Measurements from ENCODE around the gene TMEM225B. TPM values are rescaled to one million over a fixed set of nuclear protein-coding genes. Genes with fewer than 3 reads are reported as not detected.
"Not testable (repeated sequence)": the region's sequence is repeated elsewhere in the genome, so short reads cannot be mapped to it uniquely, and the experiment has no call there.

The TMEM225B gene
- polyA plus RNA-seq, 1 donor from 2014 or later, result 1.6 TPM

GRCh38 chr7:99624484-99624883 is 26.4 kb downstream of the TMEM225B start:
- peaks cover 6% of the 10 kb centered on the region for H3K36me3 Mint-ChIP-seq
- H3K9me3 Mint-ChIP-seq, result no peaks in the 10 kb centered on the region
- no peaks in the 10 kb centered on the region for H3K27me3 Mint-ChIP-seq
- H3K4me3 Mint-ChIP-seq, result peak overlapping the region in 2 of 4 donors; percentile 28 to 51
- peaks cover 0 to 5% (median 0%) of the 10 kb centered on the region in 3 donors for H3K4me1 Mint-ChIP-seq
- H3K27ac Mint-ChIP-seq, result peak overlapping the region in 2 of 3 donors; percentile 90 to 95

- peaks cover 6% of the 10 kb centered on the region for H3K36me3 Mint-ChIP-seq
- H3K27ac Mint-ChIP-seq, result peak overlapping the region in 1 of 3 donors; percentile 59
- no peak overlapping the region for H3K4me3 Mint-ChIP-seq
- H3K27me3 Mint-ChIP-seq, result no peaks in the 10 kb centered on the region
- no peaks in the 10 kb centered on the region for H3K9me3 Mint-ChIP-seq
- peaks cover 0 to 4% (median 0%) of the 10 kb centered on the region in 3 donors for H3K4me1 Mint-ChIP-seq
These were observed 27.3 kb downstream of the TMEM225B start for GRCh38 chr7:99625321-99625720.

- no peaks in the 10 kb centered on the region for H3K9me3 Mint-ChIP-seq
- peak overlapping the region in 1 of 3 donors; percentile 73 for H3K27ac Mint-ChIP-seq
- H3K27me3 Mint-ChIP-seq, result no peaks in the 10 kb centered on the region
- H3K4me1 Mint-ChIP-seq, result peaks cover 0 to 4% (median 0%) of the 10 kb centered on the region in 3 donors
- H3K4me3 Mint-ChIP-seq, result no peak overlapping the region
- peaks cover 8% of the 10 kb centered on the region for H3K36me3 Mint-ChIP-seq
These were observed 27.9 kb downstream of the TMEM225B start for GRCh38 chr7:99625961-99626360.

- Mint-ChIP-seq H3K4me3 (no peak overlapping the region), H3K27me3 (no peaks in the 10 kb centered on the region), H3K36me3 (peaks cover 8% of the 10 kb centered on the region), H3K4me1 (peaks cover 0 to 4% (median 0%) of the 10 kb centered on the region in 3 donors), H3K27ac (no peak overlapping the region), H3K9me3 (no peaks in the 10 kb centered on the region)
These were observed 28.6 kb downstream of the TMEM225B start for GRCh38 chr7:99626661-99627060.

- Mint-ChIP-seq H3K4me1 (peaks cover 0 to 4% (median 0%) of the 10 kb centered on the region in 3 donors), H3K27me3 (no peaks in the 10 kb centered on the region), H3K9me3 (no peaks in the 10 kb centered on the region), H3K27ac (no peak overlapping the region), H3K36me3 (peaks cover 8% of the 10 kb centered on the region), H3K4me3 (no peak overlapping the region)
These were observed 29.4 kb downstream of the TMEM225B start for GRCh38 chr7:99627513-99627912.

- H3K36me3 Mint-ChIP-seq, result peaks cover 7% of the 10 kb centered on the region
- peak overlapping the region in 1 of 3 donors; percentile 48 for H3K27ac Mint-ChIP-seq
- H3K9me3 Mint-ChIP-seq, result no peaks in the 10 kb centered on the region
- H3K27me3 Mint-ChIP-seq, result no peaks in the 10 kb centered on the region
- no peak overlapping the region for H3K4me3 Mint-ChIP-seq
- peaks cover 0 to 4% (median 0%) of the 10 kb centered on the region in 3 donors for H3K4me1 Mint-ChIP-seq
These were observed 30.7 kb downstream of the TMEM225B start for GRCh38 chr7:99628471-99629465.

- H3K27me3 Mint-ChIP-seq, result no peaks in the 10 kb centered on the region
These were observed 31.6 kb downstream of the TMEM225B start for GRCh38 chr7:99629643-99630042.

GRCh38 chr7:99631295-99632109 is 33.4 kb downstream of the TMEM225B start:
- Mint-ChIP-seq H3K9me3 (no peaks in the 10 kb centered on the region), H3K4me1 (no peaks in the 10 kb centered on the region), H3K36me3 (peaks cover 10% of the 10 kb centered on the region), H3K27me3 (no peaks in the 10 kb centered on the region), H3K4me3 (no peak overlapping the region), H3K27ac (no peak overlapping the region)

More at GRCh38 chr7:99629643-99630042, 31.6 kb downstream of the TMEM225B start:
- H3K27ac Mint-ChIP-seq, result no peak overlapping the region
- H3K4me1 Mint-ChIP-seq, result peaks cover 0 to 4% (median 0%) of the 10 kb centered on the region in 3 donors
- H3K36me3 Mint-ChIP-seq, result peaks cover 7% of the 10 kb centered on the region
- no peak overlapping the region for H3K4me3 Mint-ChIP-seq
- no peaks in the 10 kb centered on the region for H3K9me3 Mint-ChIP-seq

- not testable (repeated sequence) for H3K4me3 Mint-ChIP-seq, H3K27me3 Mint-ChIP-seq
- H3K36me3 Mint-ChIP-seq, result peaks cover 13% of the 10 kb centered on the region
These were observed 39.3 kb downstream of the TMEM225B start for GRCh38 chr7:99637414-99637813.

GRCh38 chr7:99638731-99639130 is 40.7 kb downstream of the TMEM225B start:
- Mint-ChIP-seq H3K4me3 (no peak overlapping the region), H3K27me3 (no peaks in the 10 kb centered on the region), H3K4me1 (peaks cover 0 to 2% (median 0%) of the 10 kb centered on the region in 3 donors), H3K9me3 (no peaks in the 10 kb centered on the region), H3K27ac (no peak overlapping the region), H3K36me3 (peaks cover 21% of the 10 kb centered on the region)

More at GRCh38 chr7:99637414-99637813, 39.3 kb downstream of the TMEM225B start:
- not testable (repeated sequence) for H3K27ac Mint-ChIP-seq, H3K4me1 Mint-ChIP-seq, H3K9me3 Mint-ChIP-seq

GRCh38 chr7:99639267-99639666 is 41.2 kb downstream of the TMEM225B start:
- Mint-ChIP-seq H3K9me3 (no peaks in the 10 kb centered on the region), H3K4me1 (peaks cover 0 to 2% (median 0%) of the 10 kb centered on the region in 3 donors), H3K4me3 (no peak overlapping the region), H3K36me3 (peaks cover 21% of the 10 kb centered on the region), H3K27me3 (no peaks in the 10 kb centered on the region), H3K27ac (no peak overlapping the region)

GRCh38 chr7:99642027-99642426 is 44.0 kb downstream of the TMEM225B start:
- Mint-ChIP-seq H3K4me3 (no peak overlapping the region), H3K27me3 (no peaks in the 10 kb centered on the region), H3K9me3 (no peaks in the 10 kb centered on the region), H3K4me1 (peaks cover 0 to 2% (median 0%) of the 10 kb centered on the region in 3 donors), H3K36me3 (peaks cover 22% of the 10 kb centered on the region), H3K27ac (no peak overlapping the region)

GRCh38 chr7:99643464-99643863 is 45.4 kb downstream of the TMEM225B start:
- no peak overlapping the region for H3K27ac Mint-ChIP-seq
- H3K36me3 Mint-ChIP-seq, result peaks cover 26% of the 10 kb centered on the region
- H3K4me1 Mint-ChIP-seq, result peaks cover 0 to 5% (median 0%) of the 10 kb centered on the region in 3 donors
- H3K9me3 Mint-ChIP-seq, result no peaks in the 10 kb centered on the region
- no peaks in the 10 kb centered on the region for H3K27me3 Mint-ChIP-seq
- no peak overlapping the region for H3K4me3 Mint-ChIP-seq

GRCh38 chr7:99644431-99644830 is 46.4 kb downstream of the TMEM225B start:
- Mint-ChIP-seq H3K27me3 (no peaks in the 10 kb centered on the region), H3K4me3 (no peak overlapping the region), H3K9me3 (no peaks in the 10 kb centered on the region), H3K27ac (no peak overlapping the region), H3K4me1 (peaks cover 0 to 5% (median 0%) of the 10 kb centered on the region in 3 donors), H3K36me3 (peaks cover 26% of the 10 kb centered on the region)

- peaks cover 24% of the 10 kb centered on the region for H3K36me3 Mint-ChIP-seq
- peaks cover 0 to 5% (median 0%) of the 10 kb centered on the region in 3 donors for H3K4me1 Mint-ChIP-seq
- no peaks in the 10 kb centered on the region for H3K27me3 Mint-ChIP-seq
- H3K27ac Mint-ChIP-seq, result no peak overlapping the region
- H3K4me3 Mint-ChIP-seq, result no peak overlapping the region
- H3K9me3 Mint-ChIP-seq, result no peaks in the 10 kb centered on the region
These were observed 47.5 kb downstream of the TMEM225B start for GRCh38 chr7:99645590-99645989.
